HG02610 (cell line): ENCODE measurements around the gene GPI.
"Not testable (repeated sequence)": the region's sequence is repeated elsewhere in the genome, so short reads cannot be mapped to it uniquely, and the experiment has no call there.

Source experiments
- ATAC-seq: cut with Tn5 transposase; IDR thresholded peaks from one replicate; pipeline ENCODE4 v1.9.1; 2021; ENCODE audit warnings: mild to moderate bottlenecking, moderate library complexity; ENCODE audit not compliant: unreplicated experiment

Gene GPI

GRCh38 chr19:34400844-34401243 is 35.8 kb downstream of the GPI start:
- not testable (repeated sequence) for ATAC-seq

- ATAC-seq = no peak
Observed at GRCh38 chr19:34402074-34402600, 37.1 kb downstream of the GPI start.

GRCh38 chr19:34403784-34404108 is 38.8 kb downstream of the GPI start:
- peak; percentile 9 for ATAC-seq

- ATAC-seq = peak; percentile 83
Observed at GRCh38 chr19:34404109-34404909, 39.3 kb downstream of the GPI start, which contains the start of gene PDCD2L. PDCD2L (plus strand) TSS chr19:34404399; CDS start chr19:34404431, 32 bp downstream.

- no peak for ATAC-seq
Observed at GRCh38 chr19:34405892-34406660, 41.1 kb downstream of the GPI start.

- no peak for ATAC-seq
Observed at GRCh38 chr19:34408411-34408810, 43.4 kb downstream of the GPI start.

GRCh38 chr19:34409189-34410164 is 44.5 kb downstream of the GPI start:
- ATAC-seq = no peak

GRCh38 chr19:34411216-34411615 is 46.2 kb downstream of the GPI start:
- ATAC-seq = no peak

GRCh38 chr19:34416021-34416545 is 51.1 kb downstream of the GPI start:
- ATAC-seq = no peak

GRCh38 chr19:34418300-34418699 is 53.3 kb downstream of the GPI start:
- ATAC-seq = no peak

GRCh38 chr19:34426096-34426661 is 61.2 kb downstream of the GPI start:
- ATAC-seq = no peak

- peak; percentile 49 for ATAC-seq
Observed at GRCh38 chr19:34428549-34429285, 63.7 kb downstream of the GPI start.

- ATAC-seq = no peak
Observed at GRCh38 chr19:34429553-34429952, 64.6 kb downstream of the GPI start.

GRCh38 chr19:34430738-34431625 is 66.0 kb downstream of the GPI start:
- no peak for ATAC-seq

GRCh38 chr19:34431681-34432402 is 66.8 kb downstream of the GPI start:
- no peak for ATAC-seq

GRCh38 chr19:34432797-34433196 is 67.8 kb downstream of the GPI start:
- ATAC-seq = no peak

GRCh38 chr19:34436716-34437115 is 71.7 kb downstream of the GPI start:
- ATAC-seq = no peak

GRCh38 chr19:34448191-34448590 is 83.2 kb downstream of the GPI start:
- no peak for ATAC-seq
